Mammary epithelial cell (primary cell): ENCODE results near the gene UCHL5.

Source experiments
- EZH2 ChIP-seq: IDR thresholded peaks from 2 replicates; pipeline ENCODE4 v1.6.1; 2012; ENCODE audit warnings: low read length, inconsistent platforms, borderline replicate concordance
- TF ChIP-seq, protein P1 (sequence below), 2 donors: IDR thresholded peaks in 1 of 2; conservative IDR thresholded peaks in 1 of 2; 2 replicates each; pipeline ENCODE4 v1.5.1; 2011 to 2012; ENCODE audit warnings: inconsistent platforms in 2 of 2, low read length in 2 of 2, mild to moderate bottlenecking in 2 of 2, control low read depth in 1 of 2, low read depth in 1 of 2; ENCODE audit not compliant: insufficient read depth in 1 of 2; ENCODE audit errors: extremely low read depth in 1 of 2

DNA sequence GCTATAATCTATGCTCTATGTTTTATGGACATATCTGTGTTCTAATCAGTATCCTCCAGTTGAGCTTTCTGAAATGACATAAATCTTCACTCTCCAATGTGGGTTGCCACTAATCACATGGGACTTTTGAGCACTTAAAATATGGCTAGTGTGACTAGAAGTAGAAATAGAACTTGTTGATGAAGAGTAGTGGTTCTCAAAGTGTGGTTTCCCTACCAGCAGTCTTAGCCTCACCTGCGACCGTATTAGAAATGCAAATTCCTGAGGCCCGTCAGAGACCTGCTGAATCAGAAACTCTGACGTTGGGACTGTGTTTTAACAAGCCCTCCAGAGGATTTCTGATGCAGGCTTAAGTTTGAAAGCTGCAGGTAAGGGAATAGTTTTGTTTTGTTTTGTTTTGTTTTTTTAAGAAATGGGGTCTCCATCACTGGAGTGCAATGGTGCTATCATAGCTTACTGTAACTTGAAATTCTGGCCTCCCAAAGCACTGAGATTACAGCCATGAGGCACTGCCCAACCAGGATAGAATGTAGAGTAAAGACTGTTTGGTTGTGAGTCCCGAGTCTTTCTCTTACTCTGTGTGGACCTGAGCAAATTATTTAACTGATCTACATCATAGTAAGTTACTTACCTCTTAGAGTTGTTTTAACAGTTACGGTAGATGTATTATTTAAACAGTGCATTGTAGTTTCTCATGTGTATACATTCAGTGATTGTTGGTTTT is 24.4 kb upstream of the UCHL5 start:
- TF ChIP-seq EZH2 = no peak
- TF ChIP-seq, protein P1, sequence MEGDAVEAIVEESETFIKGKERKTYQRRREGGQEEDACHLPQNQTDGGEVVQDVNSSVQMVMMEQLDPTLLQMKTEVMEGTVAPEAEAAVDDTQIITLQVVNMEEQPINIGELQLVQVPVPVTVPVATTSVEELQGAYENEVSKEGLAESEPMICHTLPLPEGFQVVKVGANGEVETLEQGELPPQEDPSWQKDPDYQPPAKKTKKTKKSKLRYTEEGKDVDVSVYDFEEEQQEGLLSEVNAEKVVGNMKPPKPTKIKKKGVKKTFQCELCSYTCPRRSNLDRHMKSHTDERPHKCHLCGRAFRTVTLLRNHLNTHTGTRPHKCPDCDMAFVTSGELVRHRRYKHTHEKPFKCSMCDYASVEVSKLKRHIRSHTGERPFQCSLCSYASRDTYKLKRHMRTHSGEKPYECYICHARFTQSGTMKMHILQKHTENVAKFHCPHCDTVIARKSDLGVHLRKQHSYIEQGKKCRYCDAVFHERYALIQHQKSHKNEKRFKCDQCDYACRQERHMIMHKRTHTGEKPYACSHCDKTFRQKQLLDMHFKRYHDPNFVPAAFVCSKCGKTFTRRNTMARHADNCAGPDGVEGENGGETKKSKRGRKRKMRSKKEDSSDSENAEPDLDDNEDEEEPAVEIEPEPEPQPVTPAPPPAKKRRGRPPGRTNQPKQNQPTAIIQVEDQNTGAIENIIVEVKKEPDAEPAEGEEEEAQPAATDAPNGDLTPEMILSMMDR (conservative IDR thresholded peaks at IDR 0.05 in 1 of 2, IDR thresholded peaks at IDR 0.05 in 1 of 2; ENCODE audit: extremely low read depth in 1 of 2, insufficient read depth in 1 of 2, low read depth in 1 of 2, low read length in 2 of 2) = no peak
